Neural progenitor cell (in vitro differentiated cells): ENCODE data around the gene TDP2. TPM values are rescaled to one million over a fixed set of nuclear protein-coding genes. Genes with fewer than 3 reads are reported as not detected.
"Not testable (repeated sequence)": the region's sequence is repeated elsewhere in the genome, so short reads cannot be mapped to it uniquely, and the experiment has no call there.

Experiments
- DNase-seq: peaks from one replicate; pipeline ENCODE4 v3.0.0-alpha.2; 2016; ENCODE audit warnings: low spot score
- H2AFZ ChIP-seq: fragments of 200-600 bp; sonication (generic); replicated peaks from 2 replicates; pipeline ENCODE4 v1.6.1; 2016; ENCODE audit warnings: antibody characterized with exemption
- H3F3A ChIP-seq: fragments of 200-600 bp; sonication (generic); 2 replicates; pipeline ENCODE4 v1.6.1; 2016; ENCODE audit warnings: antibody characterized with exemption, low read depth
- H3K27ac ChIP-seq: fragments of 200-600 bp; sonication (generic); 2 replicates; pipeline ENCODE4 v1.5.1; 2016; ENCODE audit warnings: mild to moderate bottlenecking
- H3K27me3 ChIP-seq: fragments of 200-600 bp; sonication (generic); 2 replicates; pipeline ENCODE4 v1.6.1; 2016; ENCODE audit warnings: mild to moderate bottlenecking, moderate library complexity
- H3K36me3 ChIP-seq: fragments of 200-600 bp; sonication (generic); 2 replicates; pipeline ENCODE4 v1.5.1; 2016
- H3K4me1 ChIP-seq: fragments of 200-600 bp; sonication (generic); 2 replicates; pipeline ENCODE4 v1.6.1; 2016; ENCODE audit warnings: mixed run types
- H3K4me2 ChIP-seq: fragments of 200-600 bp; sonication (generic); 2 replicates; pipeline ENCODE4 v1.6.1; 2016
- H3K4me3 ChIP-seq: fragments of 200-600 bp; sonication (generic); 2 replicates; pipeline ENCODE4 v1.5.1; 2016
- H3K79me2 ChIP-seq: fragments of 200-600 bp; sonication (generic); 2 replicates; pipeline ENCODE4 v1.6.1; 2016; ENCODE audit warnings: low read depth
- H3K9ac ChIP-seq: fragments of 200-600 bp; sonication (generic); 2 replicates; pipeline ENCODE4 v1.6.1; 2016
- H3K9me3 ChIP-seq: fragments of 200-600 bp; sonication (generic); 2 replicates; pipeline ENCODE4 v1.5.1; 2016; ENCODE audit warnings: low read depth
- H4K20me1 ChIP-seq: fragments of 200-600 bp; sonication (generic); 2 replicates; pipeline ENCODE4 v1.6.1; 2016; ENCODE audit warnings: low read depth
- H3K27ac Mint-ChIP-seq: 3 replicates; pipeline ENCODE4 v1.8.0; 2021; ENCODE audit warnings: mixed read lengths
- H3K27me3 Mint-ChIP-seq: 2 replicates; pipeline ENCODE4 v1.8.0; 2022; ENCODE audit warnings: low read depth, mild to moderate bottlenecking, inconsistent platforms, moderate library complexity, mixed read lengths; ENCODE audit not compliant: insufficient read depth
- H3K36me3 Mint-ChIP-seq: 3 replicates; pipeline ENCODE4 v1.8.0; 2021; ENCODE audit warnings: mixed read lengths
- H3K4me1 Mint-ChIP-seq: 3 replicates; pipeline ENCODE4 v1.8.0; 2021; ENCODE audit warnings: mixed read lengths
- H3K4me3 Mint-ChIP-seq: 3 replicates; pipeline ENCODE4 v1.8.0; 2021; ENCODE audit warnings: mild to moderate bottlenecking, moderate library complexity, mixed read lengths
- H3K9me3 Mint-ChIP-seq: 3 replicates; pipeline ENCODE4 v1.8.0; 2020; ENCODE audit warnings: mixed read lengths
- EZH2 ChIP-seq: fragments of 200-600 bp; sonication (generic); IDR thresholded peaks from 2 replicates; pipeline ENCODE4 v1.6.1; 2017; ENCODE audit warnings: antibody characterized with exemption, mild to moderate bottlenecking, moderate library complexity
- EZH2phosphoT487 ChIP-seq: fragments of 200-600 bp; sonication (generic); IDR thresholded peaks from 2 replicates; pipeline ENCODE4 v1.6.1; 2017; ENCODE audit warnings: antibody characterized with exemption
- total RNA-seq: library from RNA; depleted of rRNA; stranded (reverse); fragments of >200 nt; gene quantifications from 2 replicates; pipeline ENCODE4 v1.2.3, GENCODE V29; 2015; ENCODE audit warnings: low replicate concordance
- TF ChIP-seq, protein P1 (sequence below): fragments of 200-600 bp; sonication (generic); IDR thresholded peaks from 2 replicates; pipeline ENCODE4 v1.5.1; 2017; ENCODE audit warnings: antibody characterized with exemption, mild to moderate bottlenecking

Gene TDP2
- total RNA-seq, 1 donor from 2014 or later = 49.9 TPM

DNA sequence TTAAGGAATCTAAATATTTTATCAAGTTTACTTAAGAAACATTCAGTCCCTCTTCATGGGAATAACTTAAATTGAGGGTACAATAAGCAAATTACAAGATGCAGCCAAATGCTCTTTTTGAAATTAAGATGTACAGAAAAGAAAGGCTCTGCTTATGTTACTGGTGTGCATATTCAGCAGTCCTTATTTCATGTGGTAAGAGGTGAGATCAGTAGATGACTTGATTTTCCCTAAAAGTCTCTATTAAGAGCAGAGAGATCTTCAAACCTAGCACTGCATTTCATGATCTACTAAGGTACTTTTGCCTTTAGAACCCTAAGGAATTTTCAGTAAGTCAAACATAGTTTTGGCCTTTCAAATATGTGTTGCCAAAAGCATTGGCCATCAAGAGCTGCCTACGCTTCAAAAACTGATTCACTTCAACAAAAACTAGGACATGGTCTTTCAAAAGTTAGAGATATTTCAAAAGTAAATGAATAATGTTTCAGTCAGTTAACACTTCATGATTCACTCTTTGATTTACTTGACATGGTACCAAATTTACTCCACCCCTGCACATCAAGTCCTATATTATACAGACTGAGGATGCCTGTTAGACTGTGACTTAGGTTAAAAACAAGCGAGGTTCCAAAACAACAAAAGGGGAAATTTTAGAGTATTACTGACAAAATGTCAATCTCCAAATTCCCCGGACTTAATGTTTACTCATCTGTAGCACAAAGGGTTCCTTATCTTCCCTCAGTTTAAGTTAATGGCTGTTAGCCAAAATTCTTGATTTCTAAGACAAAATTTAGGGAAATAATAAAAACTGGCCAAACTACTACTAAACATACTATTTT lies 33.0 kb upstream of the TDP2 start:
- no peak for DNase-seq
- no peaks in the 10 kb centered on the region for H3K27me3 Mint-ChIP-seq
- Histone ChIP-seq H3K36me3 (peaks cover 12% of the 10 kb centered on the region), H3K9me3 (no peaks in the 10 kb centered on the region), H3K27ac (no peak overlapping the region), H3K27me3 (no peaks in the 10 kb centered on the region), H3K9ac (no peak overlapping the region), H3K79me2 (no peaks in the 10 kb centered on the region), H3K4me1 (no peaks in the 10 kb centered on the region), H3K4me2 (no peak overlapping the region), H2AFZ (no peak overlapping the region), H4K20me1 (peaks cover 6% of the 10 kb centered on the region), H3K4me3 (no peak overlapping the region), H3F3A (peaks cover 29% of the 10 kb centered on the region)
- no peaks in the 10 kb centered on the region for H3K4me1 Mint-ChIP-seq
- no peak overlapping the region for H3K27ac Mint-ChIP-seq
- TF ChIP-seq, protein P1, sequence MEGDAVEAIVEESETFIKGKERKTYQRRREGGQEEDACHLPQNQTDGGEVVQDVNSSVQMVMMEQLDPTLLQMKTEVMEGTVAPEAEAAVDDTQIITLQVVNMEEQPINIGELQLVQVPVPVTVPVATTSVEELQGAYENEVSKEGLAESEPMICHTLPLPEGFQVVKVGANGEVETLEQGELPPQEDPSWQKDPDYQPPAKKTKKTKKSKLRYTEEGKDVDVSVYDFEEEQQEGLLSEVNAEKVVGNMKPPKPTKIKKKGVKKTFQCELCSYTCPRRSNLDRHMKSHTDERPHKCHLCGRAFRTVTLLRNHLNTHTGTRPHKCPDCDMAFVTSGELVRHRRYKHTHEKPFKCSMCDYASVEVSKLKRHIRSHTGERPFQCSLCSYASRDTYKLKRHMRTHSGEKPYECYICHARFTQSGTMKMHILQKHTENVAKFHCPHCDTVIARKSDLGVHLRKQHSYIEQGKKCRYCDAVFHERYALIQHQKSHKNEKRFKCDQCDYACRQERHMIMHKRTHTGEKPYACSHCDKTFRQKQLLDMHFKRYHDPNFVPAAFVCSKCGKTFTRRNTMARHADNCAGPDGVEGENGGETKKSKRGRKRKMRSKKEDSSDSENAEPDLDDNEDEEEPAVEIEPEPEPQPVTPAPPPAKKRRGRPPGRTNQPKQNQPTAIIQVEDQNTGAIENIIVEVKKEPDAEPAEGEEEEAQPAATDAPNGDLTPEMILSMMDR = no peak
- no peak for TF ChIP-seq EZH2
- H3K4me3 Mint-ChIP-seq = no peak overlapping the region
- no peaks in the 10 kb centered on the region for H3K9me3 Mint-ChIP-seq
- H3K36me3 Mint-ChIP-seq = peaks cover 19% of the 10 kb centered on the region

DNA sequence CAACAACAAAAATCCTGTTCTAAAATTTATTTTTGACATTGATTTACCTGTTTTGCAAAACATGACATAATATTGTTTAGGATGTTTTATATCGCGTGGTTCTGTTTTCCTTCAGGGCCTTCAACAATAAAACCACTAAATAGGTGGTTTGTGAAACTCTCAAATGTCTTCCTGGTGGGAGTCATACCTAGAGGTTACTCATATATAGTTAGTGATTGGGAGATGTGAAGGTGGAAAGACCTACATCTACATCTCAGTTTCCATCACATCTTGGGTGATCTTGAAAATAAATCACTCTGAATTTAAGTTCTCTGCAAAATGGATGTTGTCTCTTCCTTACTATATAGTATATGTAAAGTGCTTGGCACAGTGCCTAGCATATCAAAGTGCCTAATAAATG lies 29.4 kb upstream of the TDP2 start:
- no peaks in the 10 kb centered on the region for H4K20me1 ChIP-seq
- H3K9me3 ChIP-seq = no peaks in the 10 kb centered on the region
- no peak overlapping the region for H3K4me2 ChIP-seq
- no peak overlapping the region for H3K4me3 ChIP-seq
- no peaks in the 10 kb centered on the region for H3K27me3 ChIP-seq
- TF ChIP-seq EZH2phosphoT487 = no peak
- no peak for TF ChIP-seq EZH2
- TF ChIP-seq, protein P1 = no peak
- Mint-ChIP-seq H3K27me3 (no peaks in the 10 kb centered on the region), H3K36me3 (peaks cover 10% of the 10 kb centered on the region), H3K4me1 (no peaks in the 10 kb centered on the region), H3K9me3 (no peaks in the 10 kb centered on the region), H3K4me3 (no peak overlapping the region), H3K27ac (no peak overlapping the region)
- no peaks in the 10 kb centered on the region for H3K79me2 ChIP-seq
- no peak overlapping the region for H2AFZ ChIP-seq
- H3K36me3 ChIP-seq = no peaks in the 10 kb centered on the region
- H3F3A ChIP-seq = peaks cover 1% of the 10 kb centered on the region
- no peaks in the 10 kb centered on the region for H3K4me1 ChIP-seq
- H3K9ac ChIP-seq = no peak overlapping the region
- DNase-seq = no peak
- H3K27ac ChIP-seq = no peak overlapping the region

DNA sequence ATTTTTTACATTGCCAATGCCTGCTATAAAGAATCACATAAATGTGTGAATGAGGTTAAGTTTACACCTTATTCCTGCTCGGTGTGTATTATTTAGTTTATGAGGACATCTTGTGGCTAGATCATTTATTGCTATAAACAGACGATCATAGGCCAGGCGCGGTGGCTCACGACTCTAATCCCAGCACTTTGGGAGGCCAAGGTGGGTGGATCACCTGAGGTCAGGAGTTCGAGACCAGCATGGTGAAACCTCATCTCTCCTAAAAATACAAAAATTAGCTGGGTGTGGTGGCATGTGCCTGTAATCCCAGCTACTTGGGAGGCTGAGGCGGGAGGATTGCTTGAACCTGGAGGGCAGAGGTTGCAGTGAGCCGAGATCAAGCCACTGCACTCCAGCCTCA lies 28.9 kb upstream of the TDP2 start:
- not testable (repeated sequence) for H3K4me3 Mint-ChIP-seq, H3K27me3 Mint-ChIP-seq, H3K4me1 ChIP-seq, H3F3A ChIP-seq, H3K9ac ChIP-seq, H3K4me3 ChIP-seq, H3K27ac ChIP-seq, H3K4me1 Mint-ChIP-seq, H3K4me2 ChIP-seq, H3K27ac Mint-ChIP-seq, H3K9me3 Mint-ChIP-seq, H3K9me3 ChIP-seq, H2AFZ ChIP-seq, H3K27me3 ChIP-seq, H3K36me3 Mint-ChIP-seq, H3K36me3 ChIP-seq, H4K20me1 ChIP-seq, H3K79me2 ChIP-seq
- peak; percentile 45 for DNase-seq
- TF ChIP-seq, protein P1 = peak; percentile 62
